Measurements from ENCODE around the gene OTOS. TPM values are rescaled to one million over a fixed set of nuclear protein-coding genes. Genes with fewer than 3 reads are reported as not detected.
A peak's percentile ranks its signal among the peaks of the same experiment; 100 is the strongest.

OTOS gene
- total and polyA plus RNA-seq, 8 donors = not detected

- Histone ChIP-seq H3K27me3 (no peaks in the 10 kb centered on the region), H3K4me1 (peaks cover 0 to 8% (median 5%) of the 10 kb centered on the region in 3 donors), H3K27ac (no peak overlapping the region), H3K9me3 (no peaks in the 10 kb centered on the region), H3K36me3 (peaks cover 0 to 21% (median 8%) of the 10 kb centered on the region in 3 donors), H3K4me3 (no peak overlapping the region)
- FAIRE-seq (no peak), DNase-seq (peak in 3 of 6 donors; percentile 12 to 31 (median 25)), ATAC-seq (no peak)
- 78 to 88% methylated on average over 6 of the region's 6 CpGs for WGBS, 2 donors
- no peak for TF ChIP-seq CTCF (IDR thresholded peaks at IDR 0.05)
- intact Hi-C loops (cut with DNase I) = no loop called here
These were observed 6.0 kb downstream of the OTOS start for GRCh38 chr2:240134466-240134865.

DNA sequence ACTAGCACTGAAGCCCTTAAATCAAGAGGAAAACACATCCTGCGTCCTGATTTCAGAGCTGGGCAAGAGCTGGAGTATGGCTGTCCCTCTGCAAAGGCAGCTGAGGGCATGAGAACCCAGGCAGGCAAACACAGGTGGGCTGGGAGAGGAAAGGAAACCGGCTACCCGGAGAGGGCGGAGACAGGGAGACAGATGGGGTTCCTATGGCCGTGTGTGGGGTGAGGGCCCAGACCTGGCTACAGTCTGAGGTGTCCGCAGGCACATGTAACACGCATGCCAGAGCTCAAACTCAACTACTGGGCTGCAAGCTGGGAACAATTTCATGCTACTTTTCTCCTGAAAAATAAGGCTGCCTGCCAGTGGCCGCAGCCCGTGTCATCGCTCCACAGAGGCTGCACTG is 7.1 kb downstream of the OTOS start:
- no peak for ATAC-seq
- Histone ChIP-seq H3K27ac (no peak overlapping the region), H3K9me3 (no peaks in the 10 kb centered on the region), H3K36me3 (peaks cover 0 to 21% (median 8%) of the 10 kb centered on the region in 3 donors), H3K4me1 (peaks cover 0 to 8% (median 5%) of the 10 kb centered on the region in 3 donors), H3K27me3 (no peaks in the 10 kb centered on the region), H3K4me3 (no peak overlapping the region)
- no peak for TF ChIP-seq CTCF (IDR thresholded peaks at IDR 0.05)
- no peak for FAIRE-seq
- 76 to 78% methylated on average over 10 of the region's 10 CpGs for WGBS, 2 donors
- intact Hi-C loops (cut with DNase I) = no loop called here
- peak in 3 of 6 donors; percentile 7 to 30 (median 21) for DNase-seq

DNA sequence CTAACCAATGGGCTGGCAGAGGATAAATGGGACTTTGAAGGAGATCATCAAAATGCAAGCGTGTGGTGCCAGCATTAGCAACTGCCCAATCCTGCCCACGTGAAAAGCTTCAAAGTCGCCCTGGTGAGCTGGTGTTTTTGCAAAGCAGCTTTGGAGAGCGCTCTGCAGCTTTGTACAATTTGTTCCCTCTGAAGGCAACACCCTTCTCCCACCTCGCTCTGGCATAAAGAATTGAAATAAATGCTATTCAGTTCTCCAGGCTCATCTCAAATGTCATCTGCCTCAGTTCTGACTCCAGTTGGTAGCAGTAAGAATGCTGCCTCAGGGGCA is 7.8 kb downstream of the OTOS start:
- DNase-seq (no peak), ATAC-seq (no peak), FAIRE-seq (no peak)
- Histone ChIP-seq H3K27me3 (no peaks in the 10 kb centered on the region), H3K36me3 (peaks cover 0 to 21% (median 8%) of the 10 kb centered on the region in 3 donors), H3K4me3 (no peak overlapping the region), H3K27ac (no peak overlapping the region), H3K9me3 (no peaks in the 10 kb centered on the region), H3K4me1 (peaks cover 0 to 8% (median 5%) of the 10 kb centered on the region in 3 donors)
- intact Hi-C loops (cut with DNase I) = no loop called here
- no peak for TF ChIP-seq CTCF (IDR thresholded peaks at IDR 0.05)
- 94 to 96% methylated on average over 5 of the region's 5 CpGs for WGBS, 2 donors

DNA sequence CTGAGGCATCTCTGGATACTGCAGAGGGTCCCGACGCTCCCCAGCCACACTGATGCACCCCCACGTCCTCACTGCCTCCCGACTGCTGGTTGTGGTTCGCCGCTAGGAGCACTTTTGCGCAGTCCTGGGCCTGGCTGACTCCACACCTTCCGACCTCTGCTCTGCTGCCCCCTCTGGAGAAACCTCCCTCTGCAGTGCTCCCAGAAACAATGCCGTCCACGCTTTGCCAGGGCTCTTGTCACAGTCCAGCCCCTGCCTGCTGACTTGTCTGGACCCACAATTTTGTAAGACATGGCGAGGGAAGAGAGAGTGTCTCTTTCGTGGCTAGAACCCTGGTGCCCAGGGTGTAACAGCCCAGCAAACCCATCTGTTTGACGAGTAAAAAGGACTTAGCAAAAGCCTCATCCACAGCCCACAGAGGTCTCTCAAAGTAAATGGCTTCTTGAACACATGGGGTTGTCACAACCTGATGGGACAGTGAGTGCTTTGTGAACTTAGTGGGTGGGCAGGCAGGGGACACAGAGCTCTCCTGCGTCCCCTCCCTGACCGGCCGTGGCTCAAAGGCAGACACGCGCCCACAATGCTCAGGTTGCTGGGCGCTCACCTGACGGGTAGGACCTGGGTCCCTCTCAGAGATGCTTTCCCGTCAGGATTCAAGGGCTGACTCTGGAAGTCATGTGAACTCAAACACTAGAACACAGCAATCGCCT is 8.4 kb downstream of the OTOS start:
- H3K4me3 ChIP-seq = no peak overlapping the region
- FAIRE-seq = no peak
- H3K4me1 ChIP-seq = peaks cover 0 to 8% (median 5%) of the 10 kb centered on the region in 3 donors
- no peak for ATAC-seq
- H3K9me3 ChIP-seq = no peaks in the 10 kb centered on the region
- peaks cover 0 to 21% (median 8%) of the 10 kb centered on the region in 3 donors for H3K36me3 ChIP-seq
- no peak for TF ChIP-seq CTCF (IDR thresholded peaks at IDR 0.05)
- intact Hi-C loops (cut with DNase I) = no loop called here
- 88 to 92% methylated on average over 22 of the region's 22 CpGs for WGBS, 2 donors
- no peaks in the 10 kb centered on the region for H3K27me3 ChIP-seq
- H3K27ac ChIP-seq = no peak overlapping the region
- peak in 3 of 6 donors; percentile 9 to 39 (median 35) for DNase-seq

DNA sequence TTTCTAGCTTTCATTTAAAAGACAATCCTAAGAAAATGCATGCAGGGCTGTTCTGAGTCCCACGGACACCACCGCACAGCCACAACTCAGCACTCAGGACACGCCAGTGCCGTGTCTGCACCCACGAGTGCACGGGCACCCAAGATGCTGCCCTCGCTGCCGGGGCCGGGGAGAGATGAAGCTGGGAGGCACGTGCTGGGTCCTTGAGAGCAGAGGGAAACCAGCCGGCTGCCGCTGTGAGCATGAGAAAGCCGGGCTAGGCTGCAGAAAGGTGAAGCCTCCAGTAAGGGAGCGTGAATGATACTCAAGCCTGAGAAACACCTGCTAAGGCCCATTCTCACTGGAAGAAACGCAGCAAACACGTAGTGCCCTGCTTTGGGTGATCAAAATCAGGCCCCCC is 9.2 kb downstream of the OTOS start:
- H3K27me3 ChIP-seq = no peaks in the 10 kb centered on the region
- no peak overlapping the region for H3K4me3 ChIP-seq
- 92 to 95% methylated on average over 16 of the region's 16 CpGs for WGBS, 2 donors
- TF ChIP-seq CTCF (IDR thresholded peaks at IDR 0.05) = no peak
- H3K36me3 ChIP-seq = peaks cover 0 to 21% (median 8%) of the 10 kb centered on the region in 3 donors
- no peaks in the 10 kb centered on the region for H3K9me3 ChIP-seq
- peaks cover 0 to 8% (median 5%) of the 10 kb centered on the region in 3 donors for H3K4me1 ChIP-seq
- no peak for ATAC-seq
- DNase-seq = peak in 2 of 6 donors; percentile 30 to 39
- H3K27ac ChIP-seq = no peak overlapping the region
- FAIRE-seq = no peak
- intact Hi-C loops (cut with DNase I) = no loop called here
